Thyroid gland (tissue), 4 donors: ENCODE data around the gene CYYR1. TPM values are rescaled to one million over a fixed set of nuclear protein-coding genes. Genes with fewer than 3 reads are reported as not detected.

ENCODE experiments used
- DNase-seq, 2 donors: peaks; one replicate each; pipeline ENCODE4 v3.0.0-alpha.2; 2019
- H3K27ac ChIP-seq, 3 donors: fragments of 200-600 bp; sonication (generic); 1 replicate in 2 of 3; 2 replicates in 1 of 3; pipeline ENCODE4 v1.5.1; 2016 to 2019; ENCODE audit warnings: mild to moderate bottlenecking in 1 of 3, moderate library complexity in 1 of 3
- H3K27me3 ChIP-seq: fragments of 200-600 bp; sonication (generic); one replicate; pipeline ENCODE4 v1.5.1; 2019
- H3K36me3 ChIP-seq, 2 donors: fragments of 200-600 bp; sonication (generic); one replicate each; pipeline ENCODE4 v1.5.1; 2016 to 2019
- H3K4me1 ChIP-seq, 2 donors: fragments of 200-600 bp; sonication (generic); one replicate each; pipeline ENCODE4 v1.5.1; 2017 to 2019
- H3K4me3 ChIP-seq, 3 donors: fragments of 200-600 bp; sonication (generic); replicated peaks in 1 of 3; 1 replicate in 2 of 3; 2 replicates in 1 of 3; pipeline ENCODE4 v1.5.1; 2016; ENCODE audit warnings: mild to moderate bottlenecking in 1 of 3
- H3K9me3 ChIP-seq: fragments of 200-600 bp; sonication (generic); one replicate; pipeline ENCODE4 v1.5.1; 2017
- CTCF ChIP-seq, 6 experiments: fragments of 200-600 bp in 3 of 6; fragments of 450-650 bp in 3 of 6; sonication (generic) in 3 of 6; IDR thresholded peaks; one replicate each; pipeline ENCODE4 v1.5.1; 2016 to 2019; ENCODE audit warnings: antibody characterized with exemption in 6 of 6, mild to moderate bottlenecking in 2 of 6, inconsistent platforms in 1 of 6, moderate library complexity in 1 of 6
- POLR2A ChIP-seq, 2 donors: fragments of 450-650 bp; IDR thresholded peaks; one replicate each; pipeline ENCODE4 v1.6.1; 2017; ENCODE audit warnings: antibody characterized with exemption in 2 of 2, mild to moderate bottlenecking in 2 of 2, moderate library complexity in 1 of 2
- WGBS, 2 donors: methylation state at CpG; one replicate each; pipeline ENCODE4 v1.1.5; 2017; 5-methylcytosine and 5-hydroxymethylcytosine counted together
- intact Hi-C: fragments of 100-400 bp; cut with DNase I; formaldehyde crosslinking; loops from one replicate; pipeline ENCODE4 v1.15.1; 2023
- total RNA-seq, 4 donors: library from RNA; depleted of rRNA; stranded (reverse); fragments of >200 nt; gene quantifications; one replicate each; pipeline ENCODE4 v1.2.3, GENCODE V29; 2016

The CYYR1 gene
- total RNA-seq, 4 donors from 2014 or later = 7.0 to 18.7 (median 13.7) TPM

- H3K27me3 ChIP-seq = no peaks in the 10 kb centered on the region
- intact Hi-C loops = no loop called here
- 47 to 63% methylated on average over 3 of the region's 3 CpGs for WGBS, 2 donors
Measured at GRCh38 chr21:26447932-26448475, 125.1 kb downstream of the CYYR1 start.

GRCh38 chr21:26445440-26445839 is 127.6 kb downstream of the CYYR1 start:
- 85 to 86% methylated on average over 1 of the region's 1 CpG for WGBS, 2 donors
- intact Hi-C loops = no loop called here

More at GRCh38 chr21:26447932-26448475, 125.1 kb downstream of the CYYR1 start:
- H3K9me3 ChIP-seq = no peaks in the 10 kb centered on the region
- H3K36me3 ChIP-seq = no peaks in the 10 kb centered on the region
- H3K4me1 ChIP-seq = no peaks in the 10 kb centered on the region
- DNase-seq = no peak
- no peak overlapping the region for H3K4me3 ChIP-seq
- H3K27ac ChIP-seq = no peak overlapping the region
- TF ChIP-seq CTCF (IDR thresholded peaks at IDR 0.05) (no peak), POLR2A (IDR thresholded peaks at IDR 0.05) (no peak)

GRCh38 chr21:26444646-26445045 is 128.4 kb downstream of the CYYR1 start:
- no peak overlapping the region for H3K27ac ChIP-seq
- H3K27me3 ChIP-seq = no peaks in the 10 kb centered on the region
- intact Hi-C loops = no loop called here
- H3K4me3 ChIP-seq = no peak overlapping the region
- H3K9me3 ChIP-seq = no peaks in the 10 kb centered on the region
- no peak for DNase-seq
- TF ChIP-seq CTCF (IDR thresholded peaks at IDR 0.05) = no peak
- TF ChIP-seq POLR2A (IDR thresholded peaks at IDR 0.05) = no peak
- no peaks in the 10 kb centered on the region for H3K4me1 ChIP-seq
- H3K36me3 ChIP-seq = no peaks in the 10 kb centered on the region
- 90 to 94% methylated on average over 1 of the region's 1 CpG for WGBS, 2 donors

More at GRCh38 chr21:26445440-26445839, 127.6 kb downstream of the CYYR1 start:
- Histone ChIP-seq H3K27ac (no peak overlapping the region), H3K4me1 (no peaks in the 10 kb centered on the region), H3K36me3 (no peaks in the 10 kb centered on the region), H3K27me3 (no peaks in the 10 kb centered on the region), H3K9me3 (no peaks in the 10 kb centered on the region), H3K4me3 (no peak overlapping the region)
- DNase-seq = no peak
- TF ChIP-seq POLR2A (IDR thresholded peaks at IDR 0.05) (no peak), CTCF (IDR thresholded peaks at IDR 0.05) (no peak)

- Histone ChIP-seq H3K4me1 (no peaks in the 10 kb centered on the region), H3K27ac (no peak overlapping the region), H3K4me3 (no peak overlapping the region), H3K9me3 (no peaks in the 10 kb centered on the region), H3K36me3 (no peaks in the 10 kb centered on the region), H3K27me3 (no peaks in the 10 kb centered on the region)
- TF ChIP-seq POLR2A (IDR thresholded peaks at IDR 0.05) (no peak), CTCF (IDR thresholded peaks at IDR 0.05) (no peak)
- intact Hi-C loops = no loop called here
- DNase-seq = no peak
- 85 to 94% methylated on average over 1 of the region's 1 CpG for WGBS, 2 donors
Measured at GRCh38 chr21:26443867-26444266, 129.2 kb downstream of the CYYR1 start.

GRCh38 chr21:26443291-26443690 is 129.8 kb downstream of the CYYR1 start:
- intact Hi-C loops = no loop called here
- Histone ChIP-seq H3K4me1 (no peaks in the 10 kb centered on the region), H3K36me3 (no peaks in the 10 kb centered on the region), H3K27ac (no peak overlapping the region), H3K9me3 (no peaks in the 10 kb centered on the region), H3K27me3 (no peaks in the 10 kb centered on the region), H3K4me3 (no peak overlapping the region)
- TF ChIP-seq CTCF (IDR thresholded peaks at IDR 0.05) = no peak
- TF ChIP-seq POLR2A (IDR thresholded peaks at IDR 0.05) = no peak
- WGBS, 2 donors = 61 to 68% methylated on average over 1 of the region's 1 CpG
- no peak for DNase-seq
